Mesenteric fat pad (tissue), 1 donor: Measurements from ENCODE around the gene PREPL. TPM values are rescaled to one million over a fixed set of nuclear protein-coding genes. Genes with fewer than 3 reads are reported as not detected.

Experiments used
- DNase-seq: peaks from one replicate; pipeline ENCODE4 v3.0.0-alpha.2; 2020; ENCODE audit warnings: low spot score
- total RNA-seq: library from RNA; stranded (reverse); fragmentation: NEBNext Ultra II Directional; extraction: Animal tissue kit (Norgen Biotek cat#: 25700); gene quantifications from one replicate; pipeline ENCODE4 v1.2.1, GENCODE V29; 2021
- donor health status: DM: yes; HTN: yes; CAD: no.

Gene PREPL
- total RNA-seq, 1 donor from 2014 or later = 28.9 TPM

- no peak for DNase-seq
These were observed 64.6 kb downstream of the PREPL start for GRCh38 chr2:44296653-44297052.

GRCh38 chr2:44295633-44296359, 65.5 kb downstream of the PREPL start:
- no peak for DNase-seq

DNA sequence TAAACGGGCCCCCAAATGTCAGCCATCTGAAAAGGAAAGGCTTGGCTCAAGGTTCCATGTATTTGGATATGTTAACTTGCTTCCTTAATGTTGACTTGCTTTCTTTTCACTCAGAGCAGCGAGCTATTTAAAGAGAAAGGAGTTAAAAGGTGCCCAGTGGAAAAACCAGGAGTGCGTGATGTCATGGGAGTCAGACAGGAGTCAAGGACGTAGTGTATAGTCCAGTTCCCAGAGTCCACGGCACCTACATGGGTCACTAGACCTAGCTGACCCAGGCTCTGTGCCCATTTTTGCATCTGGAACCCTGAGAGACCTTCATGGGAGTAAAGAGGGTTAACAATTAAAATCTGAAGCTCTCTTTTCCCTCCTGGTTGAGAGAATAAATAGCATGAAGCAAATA, 66.2 kb downstream of the PREPL start:
- DNase-seq = no peak

- no peak for DNase-seq
These were observed 69.7 kb downstream of the PREPL start for GRCh38 chr2:44291281-44292248.

GRCh38 chr2:44290261-44290660, 71.0 kb downstream of the PREPL start:
- DNase-seq = no peak

DNA sequence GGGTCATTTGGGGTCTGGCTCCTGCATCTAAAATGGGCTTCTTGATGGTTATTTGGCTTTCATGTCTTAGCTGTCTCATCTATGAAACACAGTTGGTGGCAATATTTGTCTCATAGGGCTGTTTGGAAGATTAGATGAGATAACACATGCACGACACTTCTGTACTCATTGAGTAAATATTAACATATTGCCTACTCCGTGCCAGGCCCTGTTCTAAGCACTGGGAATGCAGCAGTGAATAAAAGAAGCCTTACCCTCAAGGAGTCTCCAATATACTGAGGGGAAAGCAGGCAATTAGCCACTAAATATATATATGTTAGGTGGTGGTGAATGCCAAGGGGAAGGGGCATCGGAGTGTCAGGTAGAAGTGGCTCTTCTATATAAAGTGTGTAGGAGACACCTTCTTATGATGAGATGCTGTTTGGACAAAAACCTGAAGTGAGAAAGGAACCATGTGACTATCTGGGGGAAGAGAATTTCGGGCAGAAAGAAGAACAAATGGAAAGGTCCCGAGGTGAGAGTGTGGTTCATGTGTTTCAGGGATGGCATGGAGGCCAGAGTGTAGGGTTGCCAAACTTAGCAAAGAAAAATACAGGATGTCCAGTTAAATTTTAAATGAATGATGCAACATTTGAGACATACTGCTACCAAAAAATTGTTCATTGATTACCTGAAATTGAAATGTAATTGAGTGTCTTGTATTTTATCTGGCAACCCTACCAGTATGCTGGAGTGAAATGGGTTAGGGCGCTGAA, 74.2 kb downstream of the PREPL start:
- DNase-seq = no peak

DNA sequence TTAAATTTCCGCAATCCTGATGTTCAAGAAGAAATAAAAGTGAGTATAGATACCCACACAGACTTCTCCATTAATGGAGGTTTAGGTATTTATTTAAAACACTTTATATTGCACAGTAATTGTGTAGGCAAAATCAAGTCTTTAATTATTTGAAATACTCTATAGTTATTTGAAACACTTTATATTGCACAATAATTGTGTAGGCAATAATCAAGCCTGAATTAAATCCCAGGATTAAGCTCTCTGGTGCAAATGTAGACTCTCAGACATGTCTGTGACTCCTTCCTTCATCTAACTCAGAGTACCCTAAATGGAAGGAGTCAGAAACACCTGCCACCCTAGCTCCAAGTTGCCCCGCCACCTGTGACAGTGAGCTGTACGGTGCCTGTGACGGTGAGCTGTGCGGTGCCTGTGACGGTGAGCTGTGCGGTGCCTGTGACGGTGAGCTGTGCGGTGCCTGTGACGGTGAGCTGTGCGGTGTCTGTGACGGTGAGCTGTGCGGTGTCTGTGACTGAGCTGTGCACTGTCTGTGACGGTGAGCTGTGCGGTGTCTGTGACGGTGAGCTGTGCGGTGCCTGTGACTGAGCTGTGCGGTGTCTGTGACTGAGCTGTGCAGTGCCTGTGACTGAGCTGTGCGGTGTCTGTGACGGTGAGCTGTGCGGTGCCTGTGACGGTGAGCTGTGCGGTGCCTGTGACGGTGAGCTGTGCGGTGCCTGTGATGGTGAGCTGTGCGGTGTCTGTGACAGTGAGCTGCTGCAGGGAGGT, 75.0 kb downstream of the PREPL start:
- DNase-seq = no peak

DNA sequence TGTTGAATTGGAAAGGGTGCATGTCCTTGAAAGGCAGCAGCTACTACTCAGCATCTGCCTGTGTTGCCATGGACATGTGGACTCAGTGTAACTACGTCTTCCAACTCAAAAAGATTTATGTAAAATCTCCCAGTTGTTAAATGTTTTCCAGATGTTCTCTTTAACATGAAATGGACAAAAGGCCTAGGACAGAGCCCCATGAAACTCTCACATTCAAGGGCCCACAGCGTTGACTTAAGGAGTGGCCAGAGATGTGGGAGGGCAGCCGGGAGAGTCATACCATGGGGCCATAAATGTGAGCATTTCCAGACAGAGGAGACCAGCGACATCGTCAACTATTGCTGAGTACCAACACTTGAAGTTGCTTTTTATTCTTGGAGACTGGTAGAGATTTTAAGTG, 76.1 kb downstream of the PREPL start:
- DNase-seq = no peak

DNA sequence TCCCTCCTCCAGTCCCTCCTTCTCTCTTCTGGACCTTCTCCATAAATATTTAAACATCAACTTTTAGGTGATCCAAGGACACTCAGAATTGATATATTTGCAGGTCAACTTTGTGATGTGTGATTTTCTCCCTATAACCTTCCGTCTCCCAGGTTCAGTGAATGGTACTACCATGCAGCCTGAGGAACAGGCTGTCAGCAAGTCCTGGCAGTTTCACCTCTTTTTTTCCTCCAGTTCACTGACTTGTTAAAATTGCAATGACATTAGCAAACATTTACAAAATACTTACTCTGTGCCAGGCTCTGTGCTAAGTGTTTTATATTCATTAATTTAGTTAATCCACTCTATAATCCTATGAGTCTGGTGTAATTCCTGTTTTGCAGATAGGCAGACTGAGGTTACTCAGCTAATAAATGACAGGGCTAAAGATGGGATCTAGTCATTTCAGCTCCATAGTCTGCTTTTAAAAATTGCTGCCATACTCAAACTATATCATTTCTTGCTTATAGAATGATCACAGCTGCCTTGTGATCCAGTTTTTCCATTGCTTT, 78.1 kb downstream of the PREPL start:
- no peak for DNase-seq

DNA sequence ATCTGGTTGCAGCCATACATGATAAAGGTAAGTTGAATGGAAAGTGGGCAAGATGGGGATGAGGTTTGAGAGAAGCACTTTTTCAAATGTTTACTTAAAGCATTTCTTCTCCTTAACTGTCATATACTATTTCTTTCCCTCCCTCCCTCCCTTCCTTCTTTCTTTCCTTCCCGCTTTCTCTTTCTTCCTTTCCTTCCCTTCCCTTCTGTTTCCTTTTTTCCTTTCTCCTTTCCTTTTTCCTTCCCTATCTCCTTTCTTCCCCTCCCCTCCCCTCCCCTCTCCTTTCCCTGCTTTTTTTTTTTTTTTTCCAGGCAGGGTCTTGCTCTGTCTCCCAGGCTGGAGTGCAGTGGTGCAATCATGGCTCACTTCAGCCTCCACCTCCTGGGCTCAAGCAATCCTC, 80.4 kb downstream of the PREPL start:
- no peak for DNase-seq

GRCh38 chr2:44277541-44277940, 83.8 kb downstream of the PREPL start:
- no peak for DNase-seq

DNA sequence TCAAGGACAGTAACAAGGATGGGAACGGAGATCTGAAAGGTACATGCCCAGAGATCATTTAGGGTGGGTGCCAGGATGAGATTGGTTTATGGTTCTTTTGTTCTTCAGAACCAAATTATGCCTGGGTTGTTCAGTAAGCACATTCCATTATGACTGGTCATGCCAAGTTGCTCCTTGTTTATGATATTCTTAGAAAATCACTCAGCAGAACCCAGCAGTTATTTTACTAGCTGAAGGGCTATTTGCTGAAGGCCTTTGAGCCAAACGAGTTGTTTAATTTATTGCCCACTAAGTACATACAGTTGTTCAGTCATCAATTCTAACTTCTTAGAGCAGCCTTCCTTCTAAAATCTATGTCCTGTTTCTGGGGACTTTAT, 85.4 kb downstream of the PREPL start:
- no peak for DNase-seq

DNA sequence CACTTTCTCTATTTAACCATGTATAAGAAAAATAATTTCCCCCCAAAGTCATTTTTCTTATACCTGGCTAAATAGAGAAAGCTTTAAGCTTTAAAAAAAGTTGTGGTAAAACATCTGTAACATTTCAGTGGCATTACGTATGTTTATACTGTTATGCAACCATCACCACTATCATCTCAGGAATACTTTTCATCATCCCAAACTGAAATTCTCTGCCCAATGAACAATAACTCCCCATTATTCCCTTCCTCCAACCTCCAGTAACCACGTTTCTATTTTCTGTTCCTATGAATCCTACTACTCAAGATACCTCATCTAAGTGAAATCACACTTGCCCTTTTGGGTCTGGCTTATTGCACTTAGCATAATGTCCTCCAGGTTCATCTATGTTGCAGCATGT, 87.7 kb downstream of the PREPL start:
- DNase-seq = no peak

DNA sequence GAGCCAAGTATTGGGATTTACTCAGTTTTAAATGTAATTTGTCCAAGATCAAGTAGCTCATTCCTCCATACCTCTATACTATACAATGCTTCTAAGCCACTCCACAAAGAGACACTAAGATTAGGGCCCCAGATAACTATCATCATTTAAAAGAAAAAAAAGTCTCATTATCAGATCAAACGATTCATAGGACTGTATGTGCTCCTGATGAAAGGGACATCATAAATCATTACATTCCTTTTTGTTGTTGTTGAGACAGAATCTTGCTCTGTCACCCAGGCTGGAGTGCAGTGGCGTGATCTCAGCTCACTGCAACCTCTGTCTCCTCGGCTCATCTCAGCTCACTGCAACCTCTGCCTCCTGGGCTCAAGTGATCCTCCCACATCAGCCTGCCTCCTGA, 88.2 kb downstream of the PREPL start:
- DNase-seq = no peak

GRCh38 chr2:44271296-44271695, 90.0 kb downstream of the PREPL start:
- DNase-seq = no peak

DNA sequence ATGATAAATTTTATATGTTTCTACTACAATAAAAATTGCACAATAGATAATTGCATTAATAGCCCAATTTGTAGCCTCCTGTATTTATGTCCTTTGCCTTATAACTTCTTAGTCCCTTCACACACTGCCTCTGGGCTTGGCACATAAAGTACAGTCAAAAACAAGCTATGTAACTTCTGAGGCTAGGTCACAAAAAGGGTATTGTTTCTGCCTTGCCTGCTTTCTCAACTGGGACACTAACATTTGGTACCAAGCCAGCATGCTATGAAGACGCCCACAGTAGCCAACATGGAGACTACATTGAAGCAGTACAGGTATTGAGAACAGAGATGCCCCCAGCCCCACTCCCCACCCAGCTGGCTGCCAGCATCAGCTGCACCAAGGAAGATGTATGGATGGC, 91.5 kb downstream of the PREPL start:
- no peak for DNase-seq

GRCh38 chr2:44267796-44268648, 93.3 kb downstream of the PREPL start:
- no peak for DNase-seq
